Heart left ventricle (tissue), 16 donors: ENCODE measurements around the gene ASB5. TPM values are rescaled to one million over a fixed set of nuclear protein-coding genes. Genes with fewer than 3 reads are reported as not detected.
"Not testable (repeated sequence)": the region's sequence is repeated elsewhere in the genome, so short reads cannot be mapped to it uniquely, and the experiment has no call there.

Source experiments
- ATAC-seq, 4 donors: fragments of 200-7000 bp; cut with Tn5 transposase; one replicate each; pipeline ENCODE4 v1.9.1; 2020 to 2022; ENCODE audit warnings: moderate library complexity in 4 of 4, mild to moderate bottlenecking in 3 of 4, moderate number of reproducible peaks in 1 of 4
- DNase-seq, 5 donors: peaks; one replicate each; pipeline ENCODE4 v3.0.0-alpha.2; 2020
- H3K27ac ChIP-seq, 12 donors: fragments of 200-600 bp; sonication (generic) in 4 of 12; one replicate each; pipeline versions ENCODE4 v1.5.0 to v1.8.0; 2016 to 2022; ENCODE audit warnings: mild to moderate bottlenecking in 2 of 12
- H3K27me3 ChIP-seq, 9 donors: fragments of 200-600 bp; sonication (generic) in 2 of 9; one replicate each; pipeline versions ENCODE4 v1.5.1 to v1.8.0; 2016 to 2022; ENCODE audit warnings: mild to moderate bottlenecking in 3 of 9
- H3K36me3 ChIP-seq, 9 donors: fragments of 200-600 bp; sonication (generic) in 2 of 9; one replicate each; pipeline versions ENCODE4 v1.5.0 to v1.8.0; 2018 to 2022; ENCODE audit warnings: mild to moderate bottlenecking in 2 of 9
- H3K4me1 ChIP-seq, 12 donors: fragments of 200-600 bp; sonication (generic) in 4 of 12; one replicate each; pipeline versions ENCODE4 v1.5.0 to v1.8.0; 2016 to 2022; ENCODE audit warnings: mild to moderate bottlenecking in 3 of 12
- H3K4me3 ChIP-seq, 12 donors: fragments of 200-600 bp; sonication (generic) in 4 of 12; one replicate each; pipeline versions ENCODE4 v1.5.0 to v1.8.0; 2017 to 2022; ENCODE audit warnings: mild to moderate bottlenecking in 9 of 12, moderate library complexity in 4 of 12
- H3K9me3 ChIP-seq, 12 donors: fragments of 200-600 bp; sonication (generic) in 4 of 12; one replicate each; pipeline versions ENCODE4 v1.5.0 to v1.8.0; 2016 to 2022; ENCODE audit warnings: mild to moderate bottlenecking in 1 of 12
- POLR2A ChIP-seq, 2 donors: fragments of 450-650 bp; IDR thresholded peaks; one replicate each; pipeline ENCODE4 v1.6.1; 2017; ENCODE audit warnings: antibody characterized with exemption in 2 of 2, mild to moderate bottlenecking in 2 of 2, moderate library complexity in 2 of 2
- WGBS, 4 donors: extraction: QIAGEN DNeasy Blood & Tissue Kit in 2 of 4; methylation state at CpG; one replicate each; pipeline versions ENCODE4 v1.1.5 to v1.1.7; 2013 to 2018; 5-methylcytosine and 5-hydroxymethylcytosine counted together
- intact Hi-C, 10 donors: fragments of 100-400 bp; cut with DNase I; formaldehyde crosslinking; loops; one replicate each; pipeline versions ENCODE4 v1.11.1 to v1.14.2; 2022
- polyA plus RNA-seq, 2 donors: library from polyadenylated mRNA; stranded (reverse); fragments of 200-250 nt; gene quantifications; one replicate each; pipeline ENCODE4 v1.2.3, GENCODE V29; 2013
- total RNA-seq, 9 donors: library from RNA; depleted of rRNA in 2 of 9; stranded (reverse); fragments of >200 nt in 2 of 9; fragmentation: NEBNext Ultra II Directional in 3 of 9; extraction: Animal tissue kit (Norgen Biotek cat#: 25700) in 3 of 9; gene quantifications; one replicate each; pipeline versions ENCODE4 v1.1.0 to v1.2.4, GENCODE V29; 2016 to 2023
- TF ChIP-seq, protein P1 (sequence below), 12 donors: fragments of 200-600 bp; sonication (generic) in 4 of 12; IDR thresholded peaks; one replicate each; pipeline versions ENCODE4 v1.5.0 to v1.8.0; 2018 to 2022; ENCODE audit warnings: antibody characterized with exemption in 12 of 12, mild to moderate bottlenecking in 5 of 12
- donor health status: ischemic (EF 13 %, LVEDD 7.1; RV severe dilation, severe dysfunction).
- donor health status: healthy with polysubstance abuse.
- donor health status: DM: no; HTN: yes; CAD: no.
- donor health status: DM: no; HTN: no; CAD: no.
- donor health status: ischemic (EF 25% LVEDD 6.9; RV normal size, moderate dysfunction).
- donor health status: ischemic (EF 25% LVEDD 5.7; RV mildly dilated, moderate dysfunction).
- donor health status: healthy.
- donor health status: DM: yes; HTN: yes; CAD: no.
- donor health status: ischemic (EF 35%, LVEDD 5.7; RV mildly dilated, moderate dysfunction).
- donor health status: nonischemic (EF 11% LVEDD 7.7; RV severe dilation, severe dysfunction).
- donor health status: DM: yes; HTN: yes; CAD: no.
- donor health status: PGD.
- donor health status: ischemic (EF 29% LVEDD 5.4; RV normal size, mild dysfunction).
- donor health status: nonischemic (EF 23%, LVEDD 6.1; RV moderate dilation, normal function).

ASB5 gene
- total and polyA plus RNA-seq, 11 donors = 1.0 to 7.7 (median 2.8) TPM

DNA sequence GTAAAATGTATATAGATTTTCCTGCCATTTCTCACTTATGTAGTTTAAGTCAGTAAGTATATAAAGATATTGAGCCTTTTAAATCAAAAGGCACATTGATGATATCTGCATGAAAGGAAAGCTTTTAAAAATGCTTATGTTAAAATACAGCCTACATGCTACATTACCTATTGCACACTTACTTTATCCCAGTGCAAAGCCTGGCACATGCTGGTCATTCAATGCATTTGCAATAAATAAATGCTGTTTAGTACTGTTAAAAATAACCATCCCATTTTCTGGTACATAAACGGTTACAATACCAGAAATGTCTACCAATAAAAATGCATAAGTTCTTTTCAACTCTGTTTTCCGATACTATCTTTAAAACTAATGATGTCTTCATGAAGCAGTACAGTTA is 51.5 kb downstream of the ASB5 start:
- TF ChIP-seq, protein P1, sequence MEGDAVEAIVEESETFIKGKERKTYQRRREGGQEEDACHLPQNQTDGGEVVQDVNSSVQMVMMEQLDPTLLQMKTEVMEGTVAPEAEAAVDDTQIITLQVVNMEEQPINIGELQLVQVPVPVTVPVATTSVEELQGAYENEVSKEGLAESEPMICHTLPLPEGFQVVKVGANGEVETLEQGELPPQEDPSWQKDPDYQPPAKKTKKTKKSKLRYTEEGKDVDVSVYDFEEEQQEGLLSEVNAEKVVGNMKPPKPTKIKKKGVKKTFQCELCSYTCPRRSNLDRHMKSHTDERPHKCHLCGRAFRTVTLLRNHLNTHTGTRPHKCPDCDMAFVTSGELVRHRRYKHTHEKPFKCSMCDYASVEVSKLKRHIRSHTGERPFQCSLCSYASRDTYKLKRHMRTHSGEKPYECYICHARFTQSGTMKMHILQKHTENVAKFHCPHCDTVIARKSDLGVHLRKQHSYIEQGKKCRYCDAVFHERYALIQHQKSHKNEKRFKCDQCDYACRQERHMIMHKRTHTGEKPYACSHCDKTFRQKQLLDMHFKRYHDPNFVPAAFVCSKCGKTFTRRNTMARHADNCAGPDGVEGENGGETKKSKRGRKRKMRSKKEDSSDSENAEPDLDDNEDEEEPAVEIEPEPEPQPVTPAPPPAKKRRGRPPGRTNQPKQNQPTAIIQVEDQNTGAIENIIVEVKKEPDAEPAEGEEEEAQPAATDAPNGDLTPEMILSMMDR (IDR thresholded peaks at IDR 0.05) = no peak
- TF ChIP-seq POLR2A (IDR thresholded peaks at IDR 0.05) = no peak
- DNase-seq (no peak), ATAC-seq (no peak)
- no peaks in the 10 kb centered on the region for H3K27me3 ChIP-seq
- no peak overlapping the region for H3K4me3 ChIP-seq
- no peak overlapping the region for H3K27ac ChIP-seq
- intact Hi-C loops = no loop called here
- H3K9me3 ChIP-seq = peaks cover 0 to 4% (median 0%) of the 10 kb centered on the region in 12 donors
- no peaks in the 10 kb centered on the region for H3K36me3 ChIP-seq
- no peaks in the 10 kb centered on the region for H3K4me1 ChIP-seq
- 70 to 77% (median 77%) methylated on average over 2 of the region's 2 CpGs for WGBS, 4 donors

DNA sequence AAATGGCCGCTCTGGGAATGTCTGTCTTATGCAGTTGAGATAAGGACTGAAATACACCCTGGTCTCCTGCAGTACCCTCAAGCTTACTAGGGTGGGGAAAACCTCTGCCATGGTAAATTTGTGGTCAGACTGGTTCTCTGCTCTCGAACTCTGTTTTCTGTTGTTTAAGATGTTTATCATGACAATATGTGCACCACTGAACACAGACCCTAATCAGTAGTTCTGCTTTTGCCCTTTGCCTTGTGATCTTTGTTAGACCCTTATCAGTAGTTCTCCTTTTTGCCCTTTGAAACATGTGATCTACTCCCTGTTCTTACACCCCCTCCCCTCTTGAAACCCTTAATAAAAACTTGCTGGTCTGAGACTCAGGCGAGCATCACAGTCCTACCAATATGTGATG is 56.7 kb downstream of the ASB5 start:
- H3K27ac ChIP-seq, DNase-seq, H3K36me3 ChIP-seq, H3K27me3 ChIP-seq, H3K4me1 ChIP-seq, H3K4me3 ChIP-seq, ATAC-seq, intact Hi-C loops: not testable (repeated sequence)
- 81 to 91% (median 87%) methylated on average over 3 of the region's 3 CpGs for WGBS, 4 donors
- H3K9me3 ChIP-seq = peaks cover 0 to 11% (median 0%) of the 10 kb centered on the region in 12 donors

DNA sequence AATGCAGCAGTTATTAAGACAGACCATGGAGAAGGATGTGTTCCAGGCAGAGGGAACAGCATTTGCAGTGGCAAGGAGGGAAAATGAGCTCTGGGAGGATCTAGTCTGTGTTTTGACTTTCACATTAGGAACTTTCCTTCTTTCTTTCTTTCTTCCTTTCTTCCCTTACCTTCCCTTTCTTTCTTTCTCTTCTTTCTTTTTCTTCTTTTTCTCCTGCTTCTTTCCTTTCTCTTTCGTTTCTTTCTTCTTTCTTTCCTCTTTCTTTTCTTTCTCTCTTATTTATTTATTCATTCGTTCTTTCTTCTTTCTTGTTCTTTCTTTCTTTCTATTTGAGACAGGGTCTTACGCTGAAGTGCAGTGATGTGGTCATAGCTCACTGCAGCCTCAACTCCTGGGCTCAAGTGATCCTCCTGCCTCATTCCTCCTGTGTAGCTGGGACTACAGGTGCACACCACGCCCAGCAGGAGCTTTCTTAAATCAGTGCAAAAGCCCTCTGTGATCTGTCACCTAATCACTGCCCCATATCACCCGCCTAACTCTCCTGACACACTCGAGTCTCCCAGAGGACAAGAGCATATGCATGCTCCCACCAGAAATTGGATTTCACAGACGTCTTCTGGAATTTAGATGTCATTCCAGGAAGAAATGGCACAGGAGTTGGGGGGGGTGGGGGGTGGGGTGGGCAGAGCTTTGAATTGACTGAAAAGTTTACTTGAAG is 58.3 kb downstream of the ASB5 start:
- no peak overlapping the region for H3K27ac ChIP-seq
- intact Hi-C loops = no loop called here
- TF ChIP-seq, protein P1 (IDR thresholded peaks at IDR 0.05) = no peak
- no peak for TF ChIP-seq POLR2A (IDR thresholded peaks at IDR 0.05)
- DNase-seq = no peak
- H3K9me3 ChIP-seq = peaks cover 0 to 11% (median 0%) of the 10 kb centered on the region in 12 donors
- H3K4me1 ChIP-seq = peaks cover 0 to 6% (median 0%) of the 10 kb centered on the region in 12 donors
- 69 to 80% (median 78%) methylated on average over 7 of the region's 7 CpGs for WGBS, 4 donors
- no peak overlapping the region for H3K4me3 ChIP-seq
- no peaks in the 10 kb centered on the region for H3K36me3 ChIP-seq
- H3K27me3 ChIP-seq = no peaks in the 10 kb centered on the region
- ATAC-seq = no peak

DNA sequence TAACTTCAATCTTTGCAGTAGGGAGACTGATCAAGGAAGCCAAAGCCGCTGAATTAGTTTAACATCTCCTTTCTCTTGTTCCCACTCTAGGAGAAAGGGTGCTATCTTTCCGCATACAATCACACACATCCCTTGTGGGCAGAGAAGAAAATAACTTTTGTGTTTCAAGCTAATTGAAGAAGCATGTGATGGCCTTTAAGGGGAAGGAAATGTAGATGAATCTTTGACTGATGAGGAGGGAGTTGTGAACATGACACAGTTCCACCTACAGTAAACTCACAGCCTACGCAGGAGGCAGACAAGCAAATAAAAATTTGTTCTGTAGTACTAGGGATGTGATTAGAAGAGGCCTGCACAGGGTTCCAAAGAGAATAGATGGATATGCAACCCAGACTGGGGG is 58.9 kb downstream of the ASB5 start:
- 81 to 89% (median 84%) methylated on average over 3 of the region's 3 CpGs for WGBS, 4 donors
- ATAC-seq (no peak), DNase-seq (no peak)
- intact Hi-C loops = no loop called here
- TF ChIP-seq POLR2A (IDR thresholded peaks at IDR 0.05) = no peak
- TF ChIP-seq, protein P1 (IDR thresholded peaks at IDR 0.05) = no peak
- Histone ChIP-seq H3K4me3 (no peak overlapping the region), H3K27ac (no peak overlapping the region), H3K4me1 (peaks cover 0 to 6% (median 0%) of the 10 kb centered on the region in 12 donors), H3K27me3 (no peaks in the 10 kb centered on the region), H3K9me3 (peaks cover 0 to 11% (median 0%) of the 10 kb centered on the region in 12 donors), H3K36me3 (no peaks in the 10 kb centered on the region)

DNA sequence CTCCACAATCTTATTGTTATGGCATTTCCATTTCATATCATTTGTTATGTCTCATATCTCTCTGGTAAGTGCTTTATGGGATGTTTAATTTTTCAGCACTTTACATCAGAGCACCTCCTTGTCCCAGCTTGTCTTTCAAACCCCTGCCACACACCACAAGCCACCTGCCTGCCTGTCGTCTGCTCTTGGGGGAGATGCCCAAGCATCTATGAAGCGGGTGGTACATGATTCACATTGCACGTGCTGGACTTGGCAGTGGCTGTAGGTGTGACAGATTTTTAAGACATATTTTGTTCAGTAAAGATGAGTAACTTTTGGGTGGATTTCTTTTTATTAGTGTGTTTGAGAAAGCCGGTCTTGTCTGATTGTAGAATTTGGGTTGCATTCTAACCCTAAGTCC is 59.5 kb downstream of the ASB5 start:
- Histone ChIP-seq H3K4me3 (no peak overlapping the region), H3K9me3 (peaks cover 0 to 11% (median 0%) of the 10 kb centered on the region in 12 donors), H3K4me1 (peaks cover 0 to 6% (median 0%) of the 10 kb centered on the region in 12 donors), H3K27ac (no peak overlapping the region), H3K36me3 (no peaks in the 10 kb centered on the region), H3K27me3 (no peaks in the 10 kb centered on the region)
- DNase-seq = no peak
- intact Hi-C loops = no loop called here
- ATAC-seq = no peak
- 87 to 93% (median 89%) methylated on average over 4 of the region's 4 CpGs for WGBS, 4 donors
- TF ChIP-seq POLR2A (IDR thresholded peaks at IDR 0.05) = no peak
- TF ChIP-seq, protein P1 (IDR thresholded peaks at IDR 0.05) = no peak
